Neural progenitor cell (in vitro differentiated cells): ENCODE results near the gene KCTD10. TPM values are rescaled to one million over a fixed set of nuclear protein-coding genes. Genes with fewer than 3 reads are reported as not detected.

Experiments
- DNase-seq: peaks from one replicate; pipeline ENCODE4 v3.0.0-alpha.2; 2016; ENCODE audit warnings: low spot score
- H2AFZ ChIP-seq: fragments of 200-600 bp; sonication (generic); replicated peaks from 2 replicates; pipeline ENCODE4 v1.6.1; 2016; ENCODE audit warnings: antibody characterized with exemption
- H3F3A ChIP-seq: fragments of 200-600 bp; sonication (generic); 2 replicates; pipeline ENCODE4 v1.6.1; 2016; ENCODE audit warnings: antibody characterized with exemption, low read depth
- H3K27ac ChIP-seq: fragments of 200-600 bp; sonication (generic); 2 replicates; pipeline ENCODE4 v1.5.1; 2016; ENCODE audit warnings: mild to moderate bottlenecking
- H3K27me3 ChIP-seq: fragments of 200-600 bp; sonication (generic); 2 replicates; pipeline ENCODE4 v1.6.1; 2016; ENCODE audit warnings: mild to moderate bottlenecking, moderate library complexity
- H3K36me3 ChIP-seq: fragments of 200-600 bp; sonication (generic); 2 replicates; pipeline ENCODE4 v1.5.1; 2016
- H3K4me1 ChIP-seq: fragments of 200-600 bp; sonication (generic); 2 replicates; pipeline ENCODE4 v1.6.1; 2016; ENCODE audit warnings: mixed run types
- H3K4me2 ChIP-seq: fragments of 200-600 bp; sonication (generic); 2 replicates; pipeline ENCODE4 v1.6.1; 2016
- H3K4me3 ChIP-seq: fragments of 200-600 bp; sonication (generic); 2 replicates; pipeline ENCODE4 v1.5.1; 2016
- H3K79me2 ChIP-seq: fragments of 200-600 bp; sonication (generic); 2 replicates; pipeline ENCODE4 v1.6.1; 2016; ENCODE audit warnings: low read depth
- H3K9ac ChIP-seq: fragments of 200-600 bp; sonication (generic); 2 replicates; pipeline ENCODE4 v1.6.1; 2016
- H3K9me3 ChIP-seq: fragments of 200-600 bp; sonication (generic); 2 replicates; pipeline ENCODE4 v1.5.1; 2016; ENCODE audit warnings: low read depth
- H4K20me1 ChIP-seq: fragments of 200-600 bp; sonication (generic); 2 replicates; pipeline ENCODE4 v1.6.1; 2016; ENCODE audit warnings: low read depth
- H3K27ac Mint-ChIP-seq: 3 replicates; pipeline ENCODE4 v1.8.0; 2021; ENCODE audit warnings: mixed read lengths
- H3K27me3 Mint-ChIP-seq: 2 replicates; pipeline ENCODE4 v1.8.0; 2022; ENCODE audit warnings: low read depth, mild to moderate bottlenecking, inconsistent platforms, moderate library complexity, mixed read lengths; ENCODE audit not compliant: insufficient read depth
- H3K36me3 Mint-ChIP-seq: 3 replicates; pipeline ENCODE4 v1.8.0; 2021; ENCODE audit warnings: mixed read lengths
- H3K4me1 Mint-ChIP-seq: 3 replicates; pipeline ENCODE4 v1.8.0; 2021; ENCODE audit warnings: mixed read lengths
- H3K4me3 Mint-ChIP-seq: 3 replicates; pipeline ENCODE4 v1.8.0; 2021; ENCODE audit warnings: mild to moderate bottlenecking, moderate library complexity, mixed read lengths
- H3K9me3 Mint-ChIP-seq: 3 replicates; pipeline ENCODE4 v1.8.0; 2020; ENCODE audit warnings: mixed read lengths
- CTCF ChIP-seq: fragments of 200-600 bp; sonication (generic); IDR thresholded peaks from 2 replicates; pipeline ENCODE4 v1.5.1; 2017; ENCODE audit warnings: antibody characterized with exemption, mild to moderate bottlenecking
- EZH2 ChIP-seq: fragments of 200-600 bp; sonication (generic); IDR thresholded peaks from 2 replicates; pipeline ENCODE4 v1.6.1; 2017; ENCODE audit warnings: antibody characterized with exemption, mild to moderate bottlenecking, moderate library complexity
- EZH2phosphoT487 ChIP-seq: fragments of 200-600 bp; sonication (generic); IDR thresholded peaks from 2 replicates; pipeline ENCODE4 v1.6.1; 2017; ENCODE audit warnings: antibody characterized with exemption
- total RNA-seq: library from RNA; depleted of rRNA; stranded (reverse); fragments of >200 nt; gene quantifications from 2 replicates; pipeline ENCODE4 v1.2.3, GENCODE V29; 2015; ENCODE audit warnings: low replicate concordance

KCTD10 gene
- total RNA-seq, 1 donor from 2014 or later = 57.5 TPM

- H3K27me3 ChIP-seq = no peaks in the 10 kb centered on the region
- H3K27me3 Mint-ChIP-seq = peaks cover 3% of the 10 kb centered on the region
- no peak overlapping the region for H3K27ac Mint-ChIP-seq
- H3K4me1 ChIP-seq = no peaks in the 10 kb centered on the region
- no peaks in the 10 kb centered on the region for H3K36me3 ChIP-seq
- no peaks in the 10 kb centered on the region for H3F3A ChIP-seq
- H3K4me1 Mint-ChIP-seq = peaks cover 4% of the 10 kb centered on the region
- H2AFZ ChIP-seq = no peak overlapping the region
- H4K20me1 ChIP-seq = peaks cover 8% of the 10 kb centered on the region
- no peak overlapping the region for H3K4me2 ChIP-seq
- H3K4me3 Mint-ChIP-seq = no peak overlapping the region
- no peak for DNase-seq
- H3K27ac ChIP-seq = no peak overlapping the region
- no peaks in the 10 kb centered on the region for H3K9me3 ChIP-seq
- H3K4me3 ChIP-seq = no peak overlapping the region
- no peak overlapping the region for H3K9ac ChIP-seq
- no peaks in the 10 kb centered on the region for H3K9me3 Mint-ChIP-seq
- no peaks in the 10 kb centered on the region for H3K79me2 ChIP-seq
- H3K36me3 Mint-ChIP-seq = peaks cover 36% of the 10 kb centered on the region
- TF ChIP-seq CTCF = no peak
- TF ChIP-seq EZH2phosphoT487 = no peak
Observed at GRCh38 chr12:109446869-109447268, 30.2 kb downstream of the KCTD10 start.

GRCh38 chr12:109445191-109445609 lies 31.9 kb downstream of the KCTD10 start:
- Mint-ChIP-seq H3K4me3 (no peak overlapping the region), H3K27me3 (no peaks in the 10 kb centered on the region), H3K27ac (no peak overlapping the region), H3K4me1 (peaks cover 20% of the 10 kb centered on the region), H3K36me3 (peaks cover 24% of the 10 kb centered on the region), H3K9me3 (no peaks in the 10 kb centered on the region)
- Histone ChIP-seq H2AFZ (no peak overlapping the region), H3K4me3 (no peak overlapping the region), H4K20me1 (peaks cover 8% of the 10 kb centered on the region), H3K4me2 (no peak overlapping the region), H3K36me3 (no peaks in the 10 kb centered on the region), H3K79me2 (no peaks in the 10 kb centered on the region), H3K27me3 (no peaks in the 10 kb centered on the region), H3K9me3 (no peaks in the 10 kb centered on the region), H3K9ac (no peak overlapping the region), H3K27ac (no peak overlapping the region), H3K4me1 (no peaks in the 10 kb centered on the region), H3F3A (no peaks in the 10 kb centered on the region)
- no peak for TF ChIP-seq EZH2phosphoT487
- DNase-seq = no peak

- no peaks in the 10 kb centered on the region for H3K36me3 ChIP-seq
- Mint-ChIP-seq H3K4me3 (no peak overlapping the region), H3K27ac (peak overlapping the region; percentile 64)
Observed at GRCh38 chr12:109444259-109444658, 32.8 kb downstream of the KCTD10 start.

GRCh38 chr12:109443794-109444193 lies 33.3 kb downstream of the KCTD10 start:
- Histone ChIP-seq H3K4me3 (no peak overlapping the region), H3K36me3 (no peaks in the 10 kb centered on the region), H3K9ac (no peak overlapping the region), H3K27me3 (no peaks in the 10 kb centered on the region), H3K9me3 (no peaks in the 10 kb centered on the region), H3K79me2 (no peaks in the 10 kb centered on the region), H4K20me1 (peaks cover 4% of the 10 kb centered on the region), H3F3A (no peaks in the 10 kb centered on the region), H3K4me2 (no peak overlapping the region), H2AFZ (no peak overlapping the region), H3K4me1 (no peaks in the 10 kb centered on the region), H3K27ac (no peak overlapping the region)
- no peak for TF ChIP-seq EZH2
- no peak for TF ChIP-seq EZH2phosphoT487
- TF ChIP-seq CTCF = no peak
- H3K4me1 Mint-ChIP-seq = peaks cover 20% of the 10 kb centered on the region
- H3K27ac Mint-ChIP-seq = peak overlapping the region; percentile 64
- H3K9me3 Mint-ChIP-seq = no peaks in the 10 kb centered on the region
- peaks cover 17% of the 10 kb centered on the region for H3K36me3 Mint-ChIP-seq
- H3K27me3 Mint-ChIP-seq = peaks cover 1% of the 10 kb centered on the region
- no peak for DNase-seq
- no peak overlapping the region for H3K4me3 Mint-ChIP-seq

More at GRCh38 chr12:109444259-109444658, 32.8 kb downstream of the KCTD10 start:
- Histone ChIP-seq H3K4me3 (no peak overlapping the region), H3K27me3 (no peaks in the 10 kb centered on the region), H3K79me2 (no peaks in the 10 kb centered on the region), H3K4me2 (no peak overlapping the region), H2AFZ (no peak overlapping the region), H3F3A (no peaks in the 10 kb centered on the region), H4K20me1 (peaks cover 8% of the 10 kb centered on the region), H3K9me3 (no peaks in the 10 kb centered on the region), H3K9ac (no peak overlapping the region), H3K4me1 (no peaks in the 10 kb centered on the region), H3K27ac (no peak overlapping the region)
- no peaks in the 10 kb centered on the region for H3K9me3 Mint-ChIP-seq
- TF ChIP-seq EZH2phosphoT487 (no peak), EZH2 (no peak), CTCF (no peak)
- peaks cover 20% of the 10 kb centered on the region for H3K36me3 Mint-ChIP-seq
- H3K27me3 Mint-ChIP-seq = no peaks in the 10 kb centered on the region
- peaks cover 20% of the 10 kb centered on the region for H3K4me1 Mint-ChIP-seq
- no peak for DNase-seq
